Left colon (tissue), 2 donors: ENCODE results near the gene RBP2. TPM values are rescaled to one million over a fixed set of nuclear protein-coding genes. Genes with fewer than 3 reads are reported as not detected.
A peak's percentile ranks its signal among the peaks of the same experiment; 100 is the strongest.

Experiments
- ATAC-seq: fragments of 200-7000 bp; cut with Tn5 transposase; one replicate; pipeline ENCODE4 v1.9.1; 2020; ENCODE audit warnings: mild to moderate bottlenecking, moderate library complexity
- DNase-seq, 2 donors: peaks; one replicate each; pipeline ENCODE4 v3.0.0-alpha.2; 2020
- intact Hi-C, 2 donors: fragments of 100-400 bp; cut with DNase I in 1 of 2; cut with micrococcal nuclease in 1 of 2; formaldehyde crosslinking; loops; one replicate each; pipeline versions ENCODE4 v1.11.2 to v1.14.0; 2022; cut with DNase I, micrococcal nuclease
- long read RNA-seq: library from polyadenylated mRNA; unstranded; transcript quantifications from one replicate; pipeline ENCODE4 v2.0.0, GENCODE V29; 2021
- total RNA-seq, 2 donors: library from RNA; stranded (reverse); fragmentation: NEBNext Ultra II Directional; extraction: Animal tissue kit (Norgen Biotek cat#: 25700); gene quantifications; one replicate each; pipeline ENCODE4 v1.2.1, GENCODE V29; 2021
- donor health status: DM: no; HTN: no; CAD: no.
- donor health status: DM: yes; HTN: yes; CAD: no.

Gene RBP2
- 1 to 10 TPM in 1 of 2 donors, under 1 TPM in 1; 0.67 to 1.3 TPM for total RNA-seq
- long read RNA-seq, partial matches to known transcripts: 0 of 1 reads
- long read RNA-seq, other reads (novel, unspliced or antisense): 0 of 1 reads

DNA sequence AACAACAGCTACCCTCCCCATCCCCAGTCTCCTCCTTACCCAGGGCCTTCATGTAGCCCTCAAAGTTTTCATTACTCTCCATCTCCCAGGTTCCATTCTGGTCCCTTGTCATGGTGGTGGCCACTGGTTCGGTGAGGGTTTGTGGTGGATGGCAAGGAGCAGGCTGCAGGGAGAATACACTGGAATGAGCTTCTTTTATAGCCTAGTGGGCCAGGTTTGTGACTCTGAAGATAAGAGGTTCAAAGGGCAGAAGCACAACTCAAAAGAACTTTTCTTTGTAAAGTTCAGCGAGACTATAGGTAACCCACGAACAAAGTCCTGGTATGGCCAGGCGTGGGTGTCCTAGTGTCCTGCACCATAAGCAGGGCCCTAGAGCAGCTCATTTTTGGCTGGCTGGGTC, at the start of gene RBP2:
Gene RBP2 (minus strand): TSS at position 169 of the 400 bp plus-strand sequence. CDS start 57 bp downstream, at position 112.
- intact Hi-C loops: no loop called here
- ATAC-seq: peak; percentile 84
- no peak for DNase-seq

DNA sequence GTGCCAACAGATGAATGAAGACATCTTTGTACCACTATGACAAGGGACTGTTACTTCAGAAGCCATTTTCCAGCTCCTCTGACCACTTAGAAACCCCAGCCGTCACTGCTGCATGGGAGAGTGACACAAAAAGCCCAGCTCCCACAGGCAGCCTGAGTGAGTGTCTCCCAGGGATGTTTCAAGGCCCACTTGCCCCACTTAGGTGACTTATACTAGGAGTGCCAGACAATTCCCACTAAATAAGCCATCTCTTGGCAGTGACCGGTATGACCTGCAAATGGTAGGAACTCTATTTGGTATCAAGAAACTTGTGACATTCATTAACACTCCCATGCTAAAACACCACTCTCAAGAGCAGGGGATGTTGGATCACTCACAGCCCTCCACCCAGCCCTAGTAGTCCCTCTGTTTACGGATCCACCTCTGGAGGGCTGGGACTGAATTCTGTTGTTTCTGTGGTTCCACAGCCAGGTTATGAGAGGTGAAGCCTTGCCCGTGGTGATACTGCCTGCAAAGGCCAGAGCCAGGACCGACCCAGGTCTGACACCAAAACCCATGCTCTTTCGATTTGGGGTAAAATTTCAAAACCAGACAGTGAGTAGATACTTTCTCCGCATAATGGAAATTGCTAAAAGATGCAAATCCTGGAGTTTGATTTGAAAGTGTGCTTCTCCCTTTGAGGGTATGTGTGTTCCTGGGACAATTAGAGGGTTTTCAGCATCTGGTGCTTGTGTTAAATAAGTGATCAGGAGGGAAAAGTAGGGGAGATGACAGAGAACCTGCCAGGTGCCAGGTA, 48.7 kb upstream of the RBP2 start:
- ATAC-seq (no peak), DNase-seq (no peak)
- intact Hi-C loops: no loop called here

DNA sequence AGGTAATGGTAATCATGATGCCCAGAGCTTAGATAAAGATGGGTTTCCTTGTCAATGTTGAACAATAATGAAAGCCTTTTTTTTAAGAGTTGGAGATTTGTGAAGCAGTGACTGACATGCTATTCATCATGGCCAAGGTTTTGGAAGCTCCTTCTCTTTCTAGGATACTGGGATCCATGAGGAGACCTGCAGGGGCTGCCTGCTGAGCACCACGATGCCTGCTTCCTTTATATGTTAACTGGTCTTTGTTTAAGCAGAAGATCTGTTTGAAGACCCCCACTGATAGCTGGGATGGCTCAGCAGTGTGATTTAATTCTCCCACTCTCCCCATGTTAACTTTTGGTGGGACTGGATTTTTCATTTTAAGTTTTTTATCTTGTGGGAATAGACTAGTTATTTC, 47.4 kb upstream of the RBP2 start:
- intact Hi-C loops: no loop called here
- no peak for DNase-seq
- ATAC-seq: no peak

DNA sequence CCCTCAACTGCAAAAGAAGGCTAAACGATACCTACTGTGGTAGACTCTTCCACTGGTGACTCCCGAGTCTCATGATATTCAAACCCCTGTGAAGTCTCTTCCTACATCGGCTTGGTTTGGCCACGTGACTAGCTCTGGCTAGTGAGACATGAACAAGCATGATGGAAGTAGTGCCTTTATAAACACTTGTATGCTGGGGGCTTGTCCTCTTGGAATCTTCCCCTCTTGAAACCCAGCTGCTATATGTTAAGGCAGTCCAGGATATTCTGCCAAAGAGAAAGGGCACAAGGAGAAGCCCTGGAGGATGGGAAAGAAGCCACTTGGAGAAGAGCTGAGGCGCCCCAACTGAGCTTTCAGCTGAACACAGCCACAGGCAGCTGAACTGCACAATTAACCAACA, 46.9 kb upstream of the RBP2 start:
- no peak for DNase-seq
- ATAC-seq: no peak
- intact Hi-C loops: no loop called here

DNA sequence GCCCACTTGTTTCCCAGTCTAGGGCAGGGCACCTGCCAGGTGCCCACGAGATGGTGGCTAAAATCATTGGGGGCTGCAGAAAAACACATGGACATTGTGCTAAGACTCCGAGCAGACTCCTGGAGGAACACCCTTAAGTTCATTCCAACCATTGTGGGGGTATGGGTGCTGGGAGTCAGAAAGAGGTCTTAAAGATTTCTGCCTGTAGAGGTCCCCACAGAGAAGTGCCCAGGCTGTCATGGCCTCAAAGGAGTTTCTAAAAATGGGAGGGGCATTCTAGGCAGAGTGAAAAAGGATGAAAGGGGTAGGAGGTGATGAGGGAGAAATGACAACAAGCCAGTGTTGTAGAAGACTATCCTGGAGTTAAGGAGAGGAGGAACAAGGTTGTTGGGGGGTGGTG, 46.1 kb upstream of the RBP2 start:
- no peak for ATAC-seq
- no peak for DNase-seq

DNA sequence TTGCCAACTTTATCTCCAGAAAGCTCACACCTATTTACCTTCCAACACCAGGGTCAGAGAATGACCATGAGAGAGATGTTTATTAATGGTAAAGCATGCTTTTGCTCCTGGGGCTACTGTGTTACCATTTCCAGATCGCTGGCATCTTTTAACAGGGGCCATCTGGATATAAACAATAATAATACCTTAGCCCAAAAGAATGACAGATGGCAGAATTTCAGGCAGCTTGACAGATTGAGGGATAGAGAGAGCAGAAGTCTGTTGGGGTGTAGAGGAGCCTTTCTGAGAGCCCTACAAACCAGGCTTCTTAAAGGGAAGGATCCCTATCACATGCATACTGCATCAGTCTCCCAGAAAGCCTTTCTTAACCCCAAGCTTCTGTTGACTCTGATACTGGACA, 45.5 kb upstream of the RBP2 start:
- DNase-seq (no peak), ATAC-seq (no peak)
- intact Hi-C loops: no loop called here

More for the DNA sequence above, 46.1 kb upstream of the RBP2 start:
- intact Hi-C loops: no loop called here

DNA sequence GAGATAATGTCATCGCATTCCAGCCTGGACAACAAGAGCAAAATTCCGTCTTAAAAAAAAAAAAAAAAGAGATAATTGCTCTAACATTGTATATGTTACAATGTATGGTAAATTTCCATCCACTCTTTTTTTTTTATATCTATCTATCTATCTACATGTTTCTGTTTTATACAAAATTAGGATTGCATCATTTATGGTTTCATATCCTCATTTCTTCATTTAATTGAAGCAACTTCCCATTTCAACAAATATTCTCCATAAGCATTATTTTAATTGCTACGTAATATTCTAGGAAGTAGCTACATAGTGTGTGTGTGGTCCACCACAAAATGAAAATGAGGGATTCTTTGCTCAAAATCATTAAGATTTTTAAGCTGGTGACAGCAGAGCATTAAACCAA, 44.8 kb upstream of the RBP2 start:
- DNase-seq (no peak), ATAC-seq (no peak)
- intact Hi-C loops: no loop called here

DNA sequence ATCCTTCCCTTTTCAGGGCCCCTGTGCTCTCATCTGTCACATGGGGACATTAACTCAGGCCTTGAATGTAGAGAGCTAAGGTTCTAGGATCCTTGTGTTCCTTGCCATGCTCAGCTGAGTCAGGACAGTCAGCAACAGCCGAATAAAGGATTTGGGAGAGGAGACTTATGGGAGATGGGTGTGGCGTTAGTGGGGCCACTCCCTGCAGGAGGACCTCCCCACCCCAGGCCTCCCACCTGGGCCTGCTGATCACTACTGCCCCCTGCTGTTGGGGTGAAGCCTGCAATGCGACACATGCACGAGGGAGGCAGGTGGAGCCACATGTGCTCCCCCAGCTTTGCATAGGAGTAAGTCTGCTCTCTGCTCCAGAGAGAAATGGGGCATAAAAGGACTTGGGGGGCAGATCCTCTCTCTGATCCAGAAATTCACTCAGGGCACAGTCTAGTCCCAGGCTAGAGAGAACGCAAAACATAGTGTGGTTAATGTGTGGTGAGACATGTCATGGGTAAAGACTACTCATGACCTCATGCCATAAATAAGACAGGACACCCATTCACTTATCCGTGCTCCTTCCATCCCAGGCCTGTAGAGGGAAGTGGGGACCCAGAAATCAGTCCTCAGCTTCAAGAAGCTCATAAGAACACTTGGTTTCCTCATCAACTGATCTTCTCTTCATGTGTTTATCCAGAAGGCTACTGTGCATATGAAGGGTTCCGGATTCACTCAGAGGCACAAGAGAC, 43.9 kb upstream of the RBP2 start:
- DNase-seq (no peak), ATAC-seq (peak; percentile 46)
- intact Hi-C loops: no loop called here

DNA sequence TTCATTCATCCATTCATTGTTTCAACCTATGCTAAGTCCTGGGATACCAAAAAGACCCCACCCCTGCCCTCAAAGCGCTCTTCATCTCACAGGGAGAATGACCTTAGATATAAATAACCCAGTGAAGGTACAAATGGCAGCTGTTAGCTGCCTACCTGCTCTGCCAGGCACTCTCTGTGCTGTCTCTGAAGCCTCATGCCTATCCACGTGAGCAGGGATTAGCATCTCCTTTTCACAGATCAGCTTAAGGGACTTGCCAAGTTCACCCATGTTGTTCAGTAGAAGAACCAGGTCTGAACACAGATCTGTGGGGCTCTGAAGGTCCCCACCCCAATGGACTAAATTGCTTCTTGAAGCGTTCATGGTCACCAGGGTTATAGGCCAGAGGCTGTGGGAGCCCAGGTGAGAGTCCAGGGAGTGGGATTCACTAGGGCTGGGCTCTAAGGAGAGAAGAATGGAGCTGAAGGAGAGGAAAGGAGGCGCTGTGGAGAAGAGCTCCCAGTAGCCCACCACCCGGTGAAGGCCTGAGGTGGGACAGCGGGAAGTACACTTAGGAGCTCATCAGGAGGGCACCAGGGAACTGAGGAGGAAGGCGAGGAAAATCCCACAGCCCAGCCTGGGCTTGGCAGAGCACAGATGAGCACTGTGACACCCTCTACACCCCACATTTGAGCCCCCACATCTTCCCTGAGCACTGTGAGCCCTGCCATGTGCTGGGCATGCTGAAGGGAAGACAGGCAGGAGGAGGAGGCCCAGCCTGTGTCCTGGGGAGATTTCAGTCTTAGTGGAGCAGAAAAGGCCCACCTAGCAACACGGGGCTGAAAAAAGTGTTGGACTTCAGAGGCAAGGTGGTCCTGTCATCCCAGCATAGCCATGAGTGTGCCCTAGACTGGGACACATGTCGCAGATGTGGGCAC, 42.9 kb upstream of the RBP2 start:
- DNase-seq (no peak), ATAC-seq (no peak)
- intact Hi-C loops: no loop called here

DNA sequence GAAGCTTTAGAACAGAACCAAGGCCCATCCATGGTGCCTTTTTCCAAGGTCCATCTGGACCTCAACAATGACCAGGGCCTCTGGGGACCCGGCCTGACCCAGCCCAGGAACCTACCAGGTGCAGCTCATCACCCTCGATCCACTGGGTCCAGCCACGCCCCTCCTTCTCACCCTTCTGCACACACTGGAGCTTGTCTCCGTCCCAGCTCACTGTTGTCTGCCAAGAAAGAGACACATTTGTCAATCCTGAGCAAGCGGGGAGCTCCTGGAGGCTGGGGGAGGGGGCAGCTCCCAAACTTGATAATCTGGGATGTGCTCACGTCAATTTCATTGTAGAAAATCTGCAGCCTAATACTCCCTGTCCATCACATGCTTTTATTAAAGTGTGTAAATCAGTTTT, 42.0 kb upstream of the RBP2 start:
- DNase-seq (no peak), ATAC-seq (no peak)
- intact Hi-C loops: no loop called here

DNA sequence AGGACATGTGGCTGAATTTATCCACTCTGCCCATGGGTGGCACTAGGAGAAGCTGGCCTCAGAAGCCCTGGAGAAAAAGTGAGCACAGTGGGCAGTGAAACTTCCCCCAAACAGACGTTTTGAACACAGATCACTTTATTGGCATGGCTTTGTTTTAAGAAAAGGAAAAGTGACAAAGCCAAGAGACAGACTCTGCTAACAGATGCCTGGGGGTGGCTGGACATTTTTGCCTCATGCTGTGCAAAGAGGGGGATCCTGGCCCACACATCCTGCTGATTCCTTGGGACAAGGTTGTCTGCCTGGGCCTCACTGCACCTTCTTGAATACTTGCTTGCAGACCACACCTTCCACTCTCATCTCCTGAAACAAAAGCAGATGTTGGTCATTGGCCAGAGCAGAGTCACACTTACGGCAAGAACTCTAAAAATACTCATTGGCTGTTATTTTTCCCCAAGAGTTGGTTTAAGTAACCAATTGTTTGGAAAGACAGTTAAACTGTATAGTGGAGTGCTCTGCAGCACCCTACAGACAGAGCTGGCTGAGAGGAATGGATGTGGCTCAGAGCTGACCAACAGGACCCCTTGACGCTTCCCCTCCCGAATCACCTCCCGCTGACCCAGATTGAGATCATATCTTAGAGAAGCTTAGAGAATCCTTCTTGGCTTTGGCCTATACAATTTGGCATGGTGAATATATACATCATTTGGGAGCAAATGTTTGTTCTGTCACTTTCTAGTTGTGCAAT, 41.2 kb upstream of the RBP2 start:
- ATAC-seq (no peak), DNase-seq (no peak)
- intact Hi-C loops: no loop called here

DNA sequence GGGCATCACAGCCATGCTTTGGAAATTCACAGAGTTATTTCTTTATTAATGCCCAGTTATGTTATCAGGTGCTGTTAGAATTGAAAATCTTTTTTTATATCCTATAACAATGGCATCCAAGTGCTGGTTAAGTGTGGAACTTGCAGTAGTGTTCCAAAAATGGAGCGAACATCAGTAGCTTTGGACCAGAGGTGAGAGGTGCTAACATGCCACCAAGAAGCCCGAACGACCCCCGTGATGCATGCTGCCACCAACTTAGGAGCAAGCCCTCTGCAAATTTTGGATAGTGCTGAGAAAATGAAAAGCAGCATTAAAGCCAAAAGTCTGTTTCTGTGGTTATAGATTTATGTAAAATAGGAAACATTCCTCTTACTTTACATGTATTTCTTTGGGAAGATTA, 38.4 kb upstream of the RBP2 start:
- ATAC-seq: no peak
- intact Hi-C loops: no loop called here
- no peak for DNase-seq

DNA sequence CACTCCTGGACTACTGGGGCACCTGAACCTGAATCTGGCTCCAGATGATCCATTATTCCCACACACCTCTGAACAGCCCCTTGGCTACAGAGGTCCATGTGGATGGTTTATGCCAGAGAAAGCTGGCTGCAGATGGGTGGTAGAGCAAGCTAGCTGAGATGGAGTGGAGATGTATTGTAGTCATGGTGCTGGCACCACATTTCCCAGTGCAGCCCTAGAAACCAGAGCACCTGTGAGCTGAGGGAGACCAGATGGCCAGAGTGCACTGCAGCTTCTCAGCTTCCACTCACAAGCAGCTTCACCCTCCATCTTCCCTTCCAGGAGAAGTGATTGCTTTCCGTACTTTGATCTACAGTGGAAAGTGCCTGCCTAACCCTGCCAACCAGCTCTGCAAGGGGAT, 33.3 kb upstream of the RBP2 start:
- intact Hi-C loops: no loop called here
- DNase-seq (no peak), ATAC-seq (no peak)

DNA sequence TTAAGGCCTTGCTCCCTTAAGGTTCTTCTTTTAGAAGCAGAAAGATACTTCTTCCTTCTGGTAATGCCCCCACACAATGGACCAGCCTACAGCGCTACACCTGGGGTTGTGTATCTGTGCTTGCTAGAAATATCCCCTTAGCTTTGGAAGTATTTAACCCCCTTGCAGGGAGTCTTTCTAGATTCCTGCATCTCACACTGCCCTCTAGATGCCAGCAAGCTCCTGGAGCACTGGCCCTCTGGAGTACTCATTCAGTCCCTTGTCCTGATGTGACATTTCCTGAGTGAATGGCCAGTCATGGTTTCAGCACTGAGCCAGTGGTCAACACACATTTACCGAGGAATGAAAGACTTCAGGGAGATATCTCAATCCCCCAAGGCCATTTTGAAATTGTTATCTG, 30.4 kb upstream of the RBP2 start:
- DNase-seq (no peak), ATAC-seq (no peak)
- intact Hi-C loops: no loop called here

DNA sequence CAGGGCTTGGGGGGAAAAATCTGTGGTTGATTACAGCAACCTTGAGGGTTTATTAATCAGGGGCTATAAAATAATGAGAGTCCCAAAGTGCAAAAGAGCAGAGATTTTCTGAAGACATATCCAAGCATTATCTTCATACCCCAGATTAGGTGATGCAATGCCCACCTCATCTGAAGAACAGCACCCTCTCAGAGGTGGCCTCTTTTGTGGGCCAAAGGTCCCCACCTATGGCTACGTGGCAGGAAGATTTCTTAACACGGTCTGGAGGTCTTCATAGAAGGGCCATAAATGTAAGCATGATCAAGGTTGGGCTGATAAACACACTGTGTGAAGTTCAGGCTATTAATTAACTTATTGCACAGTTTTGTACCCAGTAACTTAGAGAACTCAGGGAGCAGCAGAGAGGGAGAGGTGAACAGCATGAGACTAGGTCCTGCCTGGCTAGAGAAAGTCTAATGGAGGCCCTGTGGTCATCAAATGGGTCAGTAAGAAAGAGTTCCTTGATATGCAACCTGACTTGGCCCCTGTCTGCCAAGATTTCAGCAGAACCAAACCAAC, 29.6 kb upstream of the RBP2 start:
- no peak for ATAC-seq
- intact Hi-C loops: no loop called here
- DNase-seq: no peak

DNA sequence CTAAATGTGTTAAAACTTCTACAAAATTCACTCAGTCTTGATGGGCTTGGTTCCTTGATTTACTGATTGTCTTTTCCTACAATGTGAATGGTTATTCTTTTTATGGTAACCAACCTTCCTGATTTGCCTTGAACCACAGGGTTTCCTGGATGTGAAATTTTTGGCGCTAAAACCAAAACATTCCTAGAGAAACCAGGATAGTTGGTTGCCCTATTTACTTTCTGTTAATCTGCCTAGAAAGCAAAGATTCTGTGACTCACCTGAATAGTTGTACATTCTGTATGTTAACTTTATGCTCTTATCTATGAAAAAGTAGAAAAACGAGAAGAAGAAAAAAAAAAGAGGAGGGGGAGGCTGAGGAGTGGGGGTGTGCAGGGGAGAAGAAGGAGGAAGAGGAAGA, 23.2 kb upstream of the RBP2 start:
- ATAC-seq: no peak
- intact Hi-C loops: no loop called here
- DNase-seq: no peak

DNA sequence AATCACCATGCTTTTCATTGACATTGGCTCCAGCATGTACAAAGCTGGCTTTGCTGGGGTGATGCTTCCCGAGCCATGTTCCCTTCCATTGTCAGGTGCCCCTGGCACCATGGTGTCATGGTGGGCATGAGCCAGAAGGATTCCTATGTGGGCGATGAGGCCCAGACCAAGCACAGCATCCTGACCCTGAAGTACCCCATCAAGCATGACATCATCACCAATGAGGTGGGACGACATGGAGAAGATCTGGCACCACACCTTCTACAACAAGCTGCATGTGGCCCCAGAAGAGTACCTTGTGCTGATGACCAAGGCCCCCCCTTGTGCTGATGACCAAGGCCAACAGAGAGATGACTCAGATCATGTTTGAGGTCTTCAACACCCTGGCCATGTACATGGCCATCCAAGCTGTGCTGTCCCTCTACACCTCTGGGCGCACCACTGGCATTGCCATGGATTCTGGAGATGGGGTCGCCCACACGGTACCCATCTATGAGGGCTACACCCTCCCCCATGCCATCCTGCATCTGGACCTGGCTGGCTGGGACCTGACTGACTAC, 17.6 kb upstream of the RBP2 start:
- intact Hi-C loops: no loop called here
- DNase-seq (no peak), ATAC-seq (no peak)

DNA sequence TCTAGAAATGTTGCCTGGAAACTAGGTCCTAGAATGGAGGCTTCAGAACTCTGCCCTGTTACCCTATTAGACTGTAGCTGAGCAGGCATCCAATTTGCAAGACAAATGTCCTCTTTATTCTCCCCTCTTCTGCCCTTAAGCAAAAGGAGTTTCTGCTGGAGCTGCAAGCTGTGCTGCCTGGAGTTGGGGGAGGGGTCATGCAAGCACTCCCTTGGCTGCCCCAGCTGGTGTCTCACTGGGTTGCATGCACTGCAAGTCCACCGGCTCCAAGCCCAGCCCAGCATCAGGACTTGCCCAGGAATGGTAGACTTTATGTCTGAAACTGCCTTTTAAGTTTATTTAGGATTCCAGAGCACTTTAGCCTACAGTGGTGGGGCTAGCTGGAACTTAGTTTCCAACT, 15.7 kb upstream of the RBP2 start:
- no peak for DNase-seq
- no peak for ATAC-seq
- intact Hi-C loops: no loop called here
